ENCODE data around the gene MTUS2.

GRCh38 chr13:29317828-29318227 is 497.7 kb downstream of the MTUS2 start:
- TF ChIP-seq POLR2A (IDR thresholded peaks at IDR 0.05; ENCODE audit: low read length) (no peak), REST (IDR thresholded peaks at IDR 0.05) (no peak), CTCF (IDR thresholded peaks at IDR 0.05) (no peak), MAZ (IDR thresholded peaks at IDR 0.05; ENCODE audit: borderline replicate concordance, low read depth, low read length) (no peak), BCL3 (IDR thresholded peaks at IDR 0.05) (no peak), RNF2 (IDR thresholded peaks at IDR 0.05; ENCODE audit: borderline replicate concordance, low read depth) (no peak), POLR2AphosphoS2 (conservative IDR thresholded peaks at IDR 0.05; ENCODE audit: low read length) (no peak), EP300 (IDR thresholded peaks at IDR 0.05) (no peak), RFX5 (IDR thresholded peaks at IDR 0.05) (no peak), SREBF2 (IDR thresholded peaks at IDR 0.05) (no peak)
- TF ChIP-seq, protein P1, sequence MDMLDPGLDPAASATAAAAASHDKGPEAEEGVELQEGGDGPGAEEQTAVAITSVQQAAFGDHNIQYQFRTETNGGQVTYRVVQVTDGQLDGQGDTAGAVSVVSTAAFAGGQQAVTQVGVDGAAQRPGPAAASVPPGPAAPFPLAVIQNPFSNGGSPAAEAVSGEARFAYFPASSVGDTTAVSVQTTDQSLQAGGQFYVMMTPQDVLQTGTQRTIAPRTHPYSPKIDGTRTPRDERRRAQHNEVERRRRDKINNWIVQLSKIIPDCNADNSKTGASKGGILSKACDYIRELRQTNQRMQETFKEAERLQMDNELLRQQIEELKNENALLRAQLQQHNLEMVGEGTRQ (IDR thresholded peaks at IDR 0.05) = no peak
- TF ChIP-seq, protein P2, sequence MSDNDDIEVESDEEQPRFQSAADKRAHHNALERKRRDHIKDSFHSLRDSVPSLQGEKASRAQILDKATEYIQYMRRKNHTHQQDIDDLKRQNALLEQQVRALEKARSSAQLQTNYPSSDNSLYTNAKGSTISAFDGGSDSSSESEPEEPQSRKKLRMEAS (IDR thresholded peaks at IDR 0.05) = no peak
